ENCODE results near the gene ADAM10.

The ADAM10 gene

GRCh38 chr15:58549013-58549784 is 200.3 kb downstream of the ADAM10 start:
- DNase-seq, result no peak

DNA sequence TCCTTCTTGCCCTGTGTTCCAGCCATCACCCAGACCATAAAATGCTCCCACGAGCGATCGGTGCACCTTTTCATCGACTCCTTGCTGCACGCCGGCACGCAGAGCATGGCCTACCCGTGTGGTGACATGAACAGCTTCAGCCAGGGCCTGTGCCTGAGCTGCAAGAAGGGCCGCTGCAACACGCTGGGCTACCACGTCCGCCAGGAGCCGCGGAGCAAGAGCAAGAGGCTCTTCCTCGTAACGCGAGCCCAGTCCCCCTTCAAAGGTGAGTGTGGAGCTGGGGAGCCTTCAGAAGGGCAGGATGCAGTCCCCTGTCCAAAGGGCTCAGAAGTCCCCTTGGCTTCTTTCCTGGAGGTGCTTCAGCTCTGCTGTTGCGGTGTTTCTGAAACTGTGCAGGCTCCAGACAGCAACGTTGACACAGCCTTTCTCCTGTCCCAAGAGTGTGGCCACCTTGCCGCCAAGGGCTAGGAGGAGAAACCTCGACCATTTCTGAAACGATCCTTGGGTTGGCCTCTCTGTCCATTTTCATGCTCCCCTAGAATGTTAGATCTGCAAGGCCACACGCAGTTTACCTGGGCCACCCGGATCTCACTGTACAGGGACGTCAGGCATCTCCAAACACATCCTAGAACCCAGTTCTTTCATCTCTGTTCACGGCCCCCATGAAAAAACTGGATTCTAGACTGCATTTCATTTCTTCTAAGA is 201.0 kb downstream of the ADAM10 start:
- DNase-seq, result no peak

DNA sequence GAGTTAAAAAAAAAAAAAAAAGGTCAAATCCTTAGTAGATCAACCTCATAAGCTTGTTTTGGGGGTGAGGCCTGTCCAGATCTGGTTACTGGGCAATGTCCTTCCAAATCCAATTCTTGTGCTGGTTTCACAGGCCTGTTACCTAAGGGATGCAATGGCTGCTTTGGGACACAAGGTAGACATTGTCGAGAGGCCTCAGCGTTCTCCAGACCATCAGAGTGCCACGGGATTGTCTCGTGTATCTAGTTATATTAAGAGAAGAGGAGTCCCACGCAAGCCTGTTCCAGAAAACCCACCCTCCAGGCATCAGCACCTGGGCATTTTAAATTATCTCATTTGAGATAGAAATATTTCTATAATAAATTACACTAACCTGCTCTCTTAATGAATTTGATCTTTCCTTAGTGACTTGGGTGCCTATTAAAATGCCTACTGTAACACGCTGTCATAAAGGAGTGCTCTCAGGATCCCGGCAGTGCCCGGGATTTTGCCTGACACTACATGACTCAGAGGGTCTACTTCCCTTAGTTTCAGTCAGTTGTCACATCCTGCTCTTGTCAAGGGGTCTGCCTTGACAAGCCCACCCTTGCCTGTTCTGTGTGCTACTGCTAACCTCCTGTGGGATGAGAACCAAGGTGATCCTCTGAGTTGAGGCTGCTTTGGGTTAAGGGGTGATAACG is 201.7 kb downstream of the ADAM10 start:
- DNase-seq, result no peak

GRCh38 chr15:58546635-58547627 is 202.6 kb downstream of the ADAM10 start:
- no peak for DNase-seq

DNA sequence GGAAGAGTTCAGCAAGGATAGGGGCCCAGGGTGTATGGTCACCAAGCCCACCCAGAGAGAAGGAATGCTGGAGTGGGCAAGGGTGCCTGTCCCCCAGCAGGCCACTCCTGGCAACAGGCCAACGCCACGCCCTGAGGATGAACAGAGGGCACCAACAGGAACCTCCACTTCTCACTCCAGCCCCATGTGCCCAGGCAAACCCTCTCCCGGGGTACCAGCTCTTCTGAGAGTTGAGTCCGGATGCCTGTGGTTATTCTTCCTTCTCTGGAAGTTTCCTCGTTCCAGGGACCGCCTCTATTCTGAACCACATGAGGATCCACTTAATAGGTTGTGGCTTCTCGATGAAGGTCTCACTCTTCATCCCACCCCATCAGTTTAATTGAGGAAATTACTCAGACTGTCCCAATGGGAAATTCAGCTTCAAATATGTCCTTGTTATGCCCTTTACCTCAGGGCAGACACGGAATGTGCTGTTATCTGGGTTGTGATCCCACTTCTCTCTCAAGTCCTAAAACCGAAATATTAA is 203.4 kb downstream of the ADAM10 start:
- no peak for DNase-seq

DNA sequence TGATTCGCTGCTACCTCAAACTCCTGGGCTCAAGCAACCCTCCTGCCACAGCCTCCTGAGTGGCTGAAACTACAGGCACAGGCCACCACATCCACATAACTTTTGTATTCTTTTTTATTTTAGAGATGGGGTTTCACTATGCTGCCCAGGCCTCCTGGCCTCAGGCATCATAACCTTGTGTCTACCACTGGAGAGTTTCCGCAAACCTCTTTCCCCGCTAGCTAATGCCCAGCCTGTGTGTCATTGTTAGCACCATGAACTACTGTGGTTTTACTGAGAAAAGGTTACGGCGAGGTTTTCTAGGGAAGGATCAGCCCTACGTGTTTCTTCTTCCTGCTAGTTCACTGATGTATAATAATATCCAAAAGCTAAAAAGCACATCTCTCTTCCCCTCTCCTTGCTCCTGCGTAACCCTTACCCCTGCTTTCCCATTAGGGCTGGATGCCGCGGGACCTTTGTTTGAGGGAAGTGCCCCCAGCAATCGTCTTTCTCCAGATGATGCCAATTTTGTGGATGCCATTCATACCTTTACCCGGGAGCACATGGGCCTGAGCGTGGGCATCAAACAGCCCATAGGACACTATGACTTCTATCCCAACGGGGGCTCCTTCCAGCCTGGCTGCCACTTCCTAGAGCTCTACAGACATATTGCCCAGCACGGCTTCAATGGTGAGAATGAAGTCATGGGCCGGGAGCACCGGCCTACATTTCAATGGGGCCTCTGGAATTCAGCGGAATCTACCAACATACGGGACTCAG is 204.0 kb downstream of the ADAM10 start:
- no peak for DNase-seq

DNA sequence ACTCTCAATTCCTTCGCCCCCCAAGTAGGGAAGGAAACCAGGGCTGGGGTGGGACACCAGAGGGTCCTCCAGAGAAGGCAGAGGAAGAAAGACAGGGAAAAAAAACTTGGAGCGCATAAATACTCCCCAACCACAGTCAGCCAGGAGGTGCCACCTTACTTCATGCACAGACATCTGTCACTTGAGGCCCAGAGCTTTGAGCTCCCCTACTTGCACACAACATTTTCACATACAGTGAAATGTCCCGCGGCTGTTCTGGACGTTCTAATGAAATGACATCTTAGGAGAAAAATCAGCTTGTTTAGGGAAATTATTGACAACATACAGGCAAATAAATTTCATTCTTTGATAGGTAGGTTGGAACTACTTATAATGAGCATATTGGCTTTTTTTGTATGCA is 204.8 kb downstream of the ADAM10 start:
- DNase-seq, result no peak

- DNase-seq, result no peak
Observed at GRCh38 chr15:58543664-58544335, 205.7 kb downstream of the ADAM10 start.

GRCh38 chr15:58541410-58542087 is 208.0 kb downstream of the ADAM10 start:
- DNase-seq, result no peak

- DNase-seq, result no peak
Observed at GRCh38 chr15:58539548-58539947, 210.0 kb downstream of the ADAM10 start.

- DNase-seq, result no peak
Observed at GRCh38 chr15:58538901-58539300, 210.6 kb downstream of the ADAM10 start.

All from activated gamma-delta T cell (primary cell).